Heart left ventricle (tissue), 13 donors: Measurements from ENCODE around the gene SMYD5.
A peak's percentile ranks its signal among the peaks of the same experiment; 100 is the strongest.

Experiments used
- POLR2A ChIP-seq, 2 donors: fragments of 450-650 bp; IDR thresholded peaks; one replicate each; pipeline ENCODE4 v1.6.1; 2017; ENCODE audit warnings: antibody characterized with exemption in 2 of 2, mild to moderate bottlenecking in 2 of 2, moderate library complexity in 2 of 2
- TF ChIP-seq, protein P1 (sequence below), 12 donors: fragments of 200-600 bp; sonication (generic) in 4 of 12; IDR thresholded peaks; one replicate each; pipeline versions ENCODE4 v1.5.0 to v1.8.0; 2018 to 2022; ENCODE audit warnings: antibody characterized with exemption in 12 of 12, mild to moderate bottlenecking in 5 of 12
- donor health status: ischemic (EF 13 %, LVEDD 7.1; RV severe dilation, severe dysfunction).
- donor health status: DM: no; HTN: yes; CAD: no.
- donor health status: DM: no; HTN: no; CAD: no.
- donor health status: ischemic (EF 25% LVEDD 6.9; RV normal size, moderate dysfunction).
- donor health status: ischemic (EF 25% LVEDD 5.7; RV mildly dilated, moderate dysfunction).
- donor health status: ischemic (EF 35%, LVEDD 5.7; RV mildly dilated, moderate dysfunction).
- donor health status: nonischemic (EF 11% LVEDD 7.7; RV severe dilation, severe dysfunction).
- donor health status: DM: yes; HTN: yes; CAD: no.
- donor health status: PGD.
- donor health status: ischemic (EF 29% LVEDD 5.4; RV normal size, mild dysfunction).
- donor health status: nonischemic (EF 23%, LVEDD 6.1; RV moderate dilation, normal function).

GRCh38 chr2:73212448-73213176, 1.4 kb upstream of the SMYD5 start:
- TF ChIP-seq, protein P1, sequence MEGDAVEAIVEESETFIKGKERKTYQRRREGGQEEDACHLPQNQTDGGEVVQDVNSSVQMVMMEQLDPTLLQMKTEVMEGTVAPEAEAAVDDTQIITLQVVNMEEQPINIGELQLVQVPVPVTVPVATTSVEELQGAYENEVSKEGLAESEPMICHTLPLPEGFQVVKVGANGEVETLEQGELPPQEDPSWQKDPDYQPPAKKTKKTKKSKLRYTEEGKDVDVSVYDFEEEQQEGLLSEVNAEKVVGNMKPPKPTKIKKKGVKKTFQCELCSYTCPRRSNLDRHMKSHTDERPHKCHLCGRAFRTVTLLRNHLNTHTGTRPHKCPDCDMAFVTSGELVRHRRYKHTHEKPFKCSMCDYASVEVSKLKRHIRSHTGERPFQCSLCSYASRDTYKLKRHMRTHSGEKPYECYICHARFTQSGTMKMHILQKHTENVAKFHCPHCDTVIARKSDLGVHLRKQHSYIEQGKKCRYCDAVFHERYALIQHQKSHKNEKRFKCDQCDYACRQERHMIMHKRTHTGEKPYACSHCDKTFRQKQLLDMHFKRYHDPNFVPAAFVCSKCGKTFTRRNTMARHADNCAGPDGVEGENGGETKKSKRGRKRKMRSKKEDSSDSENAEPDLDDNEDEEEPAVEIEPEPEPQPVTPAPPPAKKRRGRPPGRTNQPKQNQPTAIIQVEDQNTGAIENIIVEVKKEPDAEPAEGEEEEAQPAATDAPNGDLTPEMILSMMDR (IDR thresholded peaks at IDR 0.05): peak; percentile 70 to 93 (median 85)
- no peak for TF ChIP-seq POLR2A (IDR thresholded peaks at IDR 0.05)
